Gastroesophageal sphincter (tissue), 4 donors: ENCODE measurements around the gene OLFML3. TPM values are rescaled to one million over a fixed set of nuclear protein-coding genes. Genes with fewer than 3 reads are reported as not detected.
"Not testable (repeated sequence)": the region's sequence is repeated elsewhere in the genome, so short reads cannot be mapped to it uniquely, and the experiment has no call there.

Experiments
- ATAC-seq: fragments of 150-250 bp; one replicate; pipeline ENCODE4 v1.9.1; 2016; ENCODE audit warnings: mild to moderate bottlenecking, moderate library complexity
- H3K27ac ChIP-seq, 4 donors: fragments of 200-600 bp; sonication (generic) in 3 of 4; 1 replicate in 3 of 4; 2 replicates in 1 of 4; pipeline ENCODE4 v1.5.1; 2016 to 2019
- H3K27me3 ChIP-seq: fragments of 200-600 bp; sonication (generic); one replicate; pipeline ENCODE4 v1.5.1; 2019
- H3K36me3 ChIP-seq, 2 donors: fragments of 200-600 bp; sonication (generic); one replicate each; pipeline ENCODE4 v1.5.1; 2019; ENCODE audit warnings: control low read depth in 1 of 2
- H3K4me1 ChIP-seq, 3 donors: fragments of 200-600 bp; sonication (generic); 1 replicate in 2 of 3; 2 replicates in 1 of 3; pipeline ENCODE4 v1.5.1; 2016 to 2019; ENCODE audit warnings: control low read depth in 2 of 3
- H3K4me3 ChIP-seq, 2 donors: fragments of 200-600 bp; sonication (generic); one replicate each; pipeline ENCODE4 v1.5.1; 2019; ENCODE audit warnings: mild to moderate bottlenecking in 1 of 2, moderate library complexity in 1 of 2
- H3K9me3 ChIP-seq, 3 donors: fragments of 200-600 bp; sonication (generic); one replicate each; pipeline ENCODE4 v1.5.1; 2017 to 2019; ENCODE audit warnings: control low read depth in 2 of 3
- CTCF ChIP-seq, 4 experiments: fragments of 200-600 bp in 2 of 4; fragments of 450-650 bp in 2 of 4; sonication (generic) in 1 of 4; IDR thresholded peaks; one replicate each; pipeline ENCODE4 v1.5.1; 2017 to 2019; ENCODE audit warnings: antibody characterized with exemption in 4 of 4, mild to moderate bottlenecking in 2 of 4, moderate library complexity in 2 of 4
- EP300 ChIP-seq: sonication (generic); formaldehyde crosslinking; IDR thresholded peaks from one replicate; pipeline ENCODE4 v1.6.1; 2017; ENCODE audit warnings: antibody characterized with exemption, mild to moderate bottlenecking
- POLR2A ChIP-seq, 2 donors: fragments of 450-650 bp; IDR thresholded peaks; one replicate each; pipeline ENCODE4 v1.6.1; 2017; ENCODE audit warnings: antibody characterized with exemption in 2 of 2, mild to moderate bottlenecking in 2 of 2, moderate library complexity in 1 of 2
- POLR2AphosphoS5 ChIP-seq: sonication (generic); formaldehyde crosslinking; IDR thresholded peaks from one replicate; pipeline ENCODE4 v1.6.1; 2017; ENCODE audit warnings: antibody characterized with exemption
- WGBS, 2 donors: methylation state at CpG; one replicate each; pipeline ENCODE4 v1.1.5; 2018; ENCODE audit warnings: low coverage in 1 of 2; 5-methylcytosine and 5-hydroxymethylcytosine counted together
- total RNA-seq, 4 donors: library from RNA; depleted of rRNA; stranded (reverse); fragments of >200 nt; gene quantifications; one replicate each; pipeline ENCODE4 v1.1.0, GENCODE V29; 2016

The OLFML3 gene
- total RNA-seq, 4 donors from 2014 or later = 62.4 to 155 (median 65.5) TPM

- no peak overlapping the region for H3K4me3 ChIP-seq
- H3K36me3 ChIP-seq = peaks cover 0 to 22% of the 10 kb centered on the region in 2 donors
- peaks cover 0 to 74% (median 23%) of the 10 kb centered on the region in 3 donors for H3K4me1 ChIP-seq
- no peak for ATAC-seq
- no peak overlapping the region for H3K27ac ChIP-seq
- WGBS, 2 donors = 100% methylated on average over 1 of the region's 1 CpG
- TF ChIP-seq EP300 = no peak
- H3K27me3 ChIP-seq = no peaks in the 10 kb centered on the region
- no peaks in the 10 kb centered on the region for H3K9me3 ChIP-seq
Observed at GRCh38 chr1:113945329-113945728, 33.9 kb upstream of the OLFML3 start.

GRCh38 chr1:113946112-113946511 is 33.2 kb upstream of the OLFML3 start:
- H3K9me3 ChIP-seq = no peaks in the 10 kb centered on the region
- no peak for ATAC-seq
- 85 to 100% methylated on average over 1 of the region's 1 CpG for WGBS, 2 donors
- H3K27me3 ChIP-seq = no peaks in the 10 kb centered on the region
- peaks cover 0 to 70% (median 23%) of the 10 kb centered on the region in 3 donors for H3K4me1 ChIP-seq
- no peak overlapping the region for H3K27ac ChIP-seq
- no peak for TF ChIP-seq CTCF (IDR thresholded peaks at IDR 0.05)
- no peak for TF ChIP-seq EP300
- no peak for TF ChIP-seq POLR2A (IDR thresholded peaks at IDR 0.05)
- no peak for TF ChIP-seq POLR2AphosphoS5
- no peak overlapping the region for H3K4me3 ChIP-seq
- peaks cover 0 to 14% of the 10 kb centered on the region in 2 donors for H3K36me3 ChIP-seq

GRCh38 chr1:113946678-113947387 is 32.4 kb upstream of the OLFML3 start:
- no peaks in the 10 kb centered on the region for H3K27me3 ChIP-seq
- H3K4me1 ChIP-seq = peaks cover 0 to 73% (median 23%) of the 10 kb centered on the region in 3 donors
- TF ChIP-seq POLR2AphosphoS5 = no peak
- TF ChIP-seq POLR2A (IDR thresholded peaks at IDR 0.05) = no peak
- TF ChIP-seq EP300 = no peak
- no peak for TF ChIP-seq CTCF (IDR thresholded peaks at IDR 0.05)
- no peaks in the 10 kb centered on the region for H3K9me3 ChIP-seq
- peaks cover 0 to 7% of the 10 kb centered on the region in 2 donors for H3K36me3 ChIP-seq
- no peak overlapping the region for H3K4me3 ChIP-seq
- peak overlapping the region; percentile 5 to 63 (median 58) for H3K27ac ChIP-seq
- no peak for ATAC-seq
- 11 to 21% methylated on average over 3 of the region's 3 CpGs for WGBS, 2 donors

- WGBS, 2 donors = 6 to 13% methylated on average over 2 to 3 of the region's 3 CpGs
- Histone ChIP-seq H3K4me3 (no peak overlapping the region), H3K9me3 (no peaks in the 10 kb centered on the region), H3K36me3 (peaks cover 0 to 4% of the 10 kb centered on the region in 2 donors), H3K4me1 (peaks cover 3 to 75% (median 23%) of the 10 kb centered on the region in 3 donors), H3K27me3 (no peaks in the 10 kb centered on the region), H3K27ac (peak overlapping the region; percentile 5 to 63 (median 58))
- TF ChIP-seq EP300 (no peak), POLR2A (IDR thresholded peaks at IDR 0.05) (no peak), CTCF (IDR thresholded peaks at IDR 0.05) (no peak)
- no peak for ATAC-seq
Observed at GRCh38 chr1:113947388-113948107, 31.7 kb upstream of the OLFML3 start.

GRCh38 chr1:113948151-113948550 is 31.1 kb upstream of the OLFML3 start:
- not testable (repeated sequence) for H3K27me3 ChIP-seq, H3K9me3 ChIP-seq, ATAC-seq, H3K36me3 ChIP-seq, H3K4me3 ChIP-seq
- WGBS, 2 donors = 59 to 65% methylated on average over 4 of the region's 4 CpGs
- peak overlapping the region; percentile 5 to 63 (median 58) for H3K27ac ChIP-seq
- H3K4me1 ChIP-seq = peaks cover 4 to 75% (median 23%) of the 10 kb centered on the region in 3 donors
